Measurements from ENCODE around the gene XDH. TPM values are rescaled to one million over a fixed set of nuclear protein-coding genes. Genes with fewer than 3 reads are reported as not detected.

Gene XDH
- total RNA-seq, 4 donors from 2014 or later, result 0.76 to 2.1 (median 1.5) TPM

GRCh38 chr2:31415421-31415820 lies 879 bp upstream of the XDH start:
- Histone ChIP-seq H3K27me3 (no peaks in the 10 kb centered on the region), H3K4me3 (no peak overlapping the region), H3K9me3 (peaks cover 16% of the 10 kb centered on the region), H3K36me3 (no peaks in the 10 kb centered on the region), H3K4me1 (peaks cover 13% of the 10 kb centered on the region), H3K27ac (no peak overlapping the region)
- WGBS, result 54% methylated on average over 2 of the region's 2 CpGs
- TF ChIP-seq, protein P1, sequence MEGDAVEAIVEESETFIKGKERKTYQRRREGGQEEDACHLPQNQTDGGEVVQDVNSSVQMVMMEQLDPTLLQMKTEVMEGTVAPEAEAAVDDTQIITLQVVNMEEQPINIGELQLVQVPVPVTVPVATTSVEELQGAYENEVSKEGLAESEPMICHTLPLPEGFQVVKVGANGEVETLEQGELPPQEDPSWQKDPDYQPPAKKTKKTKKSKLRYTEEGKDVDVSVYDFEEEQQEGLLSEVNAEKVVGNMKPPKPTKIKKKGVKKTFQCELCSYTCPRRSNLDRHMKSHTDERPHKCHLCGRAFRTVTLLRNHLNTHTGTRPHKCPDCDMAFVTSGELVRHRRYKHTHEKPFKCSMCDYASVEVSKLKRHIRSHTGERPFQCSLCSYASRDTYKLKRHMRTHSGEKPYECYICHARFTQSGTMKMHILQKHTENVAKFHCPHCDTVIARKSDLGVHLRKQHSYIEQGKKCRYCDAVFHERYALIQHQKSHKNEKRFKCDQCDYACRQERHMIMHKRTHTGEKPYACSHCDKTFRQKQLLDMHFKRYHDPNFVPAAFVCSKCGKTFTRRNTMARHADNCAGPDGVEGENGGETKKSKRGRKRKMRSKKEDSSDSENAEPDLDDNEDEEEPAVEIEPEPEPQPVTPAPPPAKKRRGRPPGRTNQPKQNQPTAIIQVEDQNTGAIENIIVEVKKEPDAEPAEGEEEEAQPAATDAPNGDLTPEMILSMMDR (IDR thresholded peaks at IDR 0.05), result no peak
- TF ChIP-seq EP300 (IDR thresholded peaks at IDR 0.05) (no peak), POLR2AphosphoS5 (IDR thresholded peaks at IDR 0.05) (no peak), POLR2A (IDR thresholded peaks at IDR 0.05) (no peak)
- DNase-seq (ENCODE audit: low spot score in 2 of 2), result no peak

DNA sequence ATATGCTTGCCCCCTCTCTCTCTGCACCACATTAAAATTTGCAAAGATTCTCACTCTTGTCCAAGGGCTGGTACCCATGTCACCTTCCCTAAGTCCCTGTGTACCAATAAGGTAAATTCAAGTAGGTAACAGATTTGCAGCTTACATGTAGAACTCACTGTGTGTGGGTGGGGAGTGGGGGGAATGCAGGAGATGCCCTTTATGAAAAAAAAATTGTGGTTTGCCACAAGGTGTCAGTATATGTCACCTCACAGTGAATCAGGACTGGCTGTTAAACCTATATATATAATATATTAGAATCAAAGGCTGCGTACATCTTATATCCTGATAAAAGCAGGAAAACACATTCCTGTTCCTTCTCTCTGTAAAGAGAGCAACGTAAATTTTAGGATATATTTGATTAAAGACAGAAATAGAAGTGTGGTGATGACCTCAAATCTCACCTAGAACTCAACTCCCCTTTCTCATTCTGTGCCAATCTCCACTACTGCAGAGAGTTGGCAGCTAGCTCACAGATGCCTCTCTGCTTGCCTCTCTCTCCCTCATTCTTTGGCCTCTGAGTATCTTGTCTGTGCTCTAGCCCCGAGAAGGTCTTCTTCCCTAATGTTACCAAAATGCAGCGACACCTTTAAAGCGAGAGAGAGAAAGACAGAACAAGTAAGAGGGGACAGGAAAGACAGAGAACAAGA lies 536 bp downstream of the XDH start:
- Histone ChIP-seq H3K4me3 (no peak overlapping the region), H3K36me3 (no peaks in the 10 kb centered on the region), H3K9me3 (peaks cover 3% of the 10 kb centered on the region), H3K27me3 (no peaks in the 10 kb centered on the region), H3K27ac (no peak overlapping the region), H3K4me1 (peaks cover 13% of the 10 kb centered on the region)
- TF ChIP-seq, protein P1 (IDR thresholded peaks at IDR 0.05), result no peak
- no peak for TF ChIP-seq EP300 (IDR thresholded peaks at IDR 0.05)
- no peak for TF ChIP-seq POLR2AphosphoS5 (IDR thresholded peaks at IDR 0.05)
- no peak for TF ChIP-seq POLR2A (IDR thresholded peaks at IDR 0.05)
- WGBS, result 54% methylated on average over 5 of the region's 5 CpGs
- DNase-seq (ENCODE audit: low spot score in 2 of 2), result no peak

DNA sequence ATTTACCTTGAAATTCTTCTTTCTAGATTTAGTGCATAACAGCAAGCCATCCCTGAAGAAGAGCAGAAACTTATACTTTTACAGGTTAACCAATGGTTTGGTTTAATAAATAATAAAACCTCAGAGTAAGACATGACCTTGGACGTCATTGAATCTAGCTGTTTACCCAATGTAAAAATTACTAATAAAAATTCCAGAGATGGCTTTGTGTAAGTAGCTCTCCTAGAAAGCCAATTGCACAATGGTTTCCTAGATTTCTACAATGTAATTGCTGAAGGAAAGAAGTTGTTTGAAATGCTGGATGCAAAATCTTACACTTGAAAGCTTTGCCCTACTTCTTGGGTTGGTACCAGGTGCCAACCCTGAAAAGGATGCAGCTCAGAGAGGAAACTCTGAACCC lies 1.5 kb downstream of the XDH start:
- H3K27me3 ChIP-seq, result no peaks in the 10 kb centered on the region
- no peaks in the 10 kb centered on the region for H3K9me3 ChIP-seq
- H3K36me3 ChIP-seq, result no peaks in the 10 kb centered on the region
- TF ChIP-seq POLR2AphosphoS5 (IDR thresholded peaks at IDR 0.05) (no peak), EP300 (IDR thresholded peaks at IDR 0.05) (no peak), POLR2A (IDR thresholded peaks at IDR 0.05) (no peak)
- TF ChIP-seq, protein P1 (IDR thresholded peaks at IDR 0.05), result no peak
- no peak overlapping the region for H3K4me3 ChIP-seq
- H3K27ac ChIP-seq, result no peak overlapping the region
- DNase-seq (ENCODE audit: low spot score in 2 of 2), result no peak
- 54% methylated on average over 1 of the region's 1 CpG for WGBS
- H3K4me1 ChIP-seq, result peaks cover 13% of the 10 kb centered on the region

DNA sequence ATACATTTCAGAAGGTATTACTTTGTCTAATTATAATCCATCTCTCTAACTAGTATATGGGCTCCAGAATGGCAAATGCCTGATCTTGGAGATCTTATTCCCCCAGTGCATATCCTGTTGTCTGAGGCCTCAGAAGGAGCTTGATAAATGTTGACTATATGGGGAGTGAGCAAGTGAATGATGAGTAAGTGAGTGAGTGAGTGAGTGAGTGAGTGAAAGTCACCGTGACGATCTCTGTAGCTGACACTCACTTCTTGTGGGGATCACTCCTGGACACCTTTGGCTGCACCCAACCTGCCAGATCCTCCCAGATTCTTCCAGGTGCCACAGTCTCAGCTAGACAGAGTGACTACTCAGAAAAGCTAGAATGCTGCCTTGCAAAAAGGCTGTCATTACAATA lies 2.8 kb downstream of the XDH start:
- no peak overlapping the region for H3K27ac ChIP-seq

More for the DNA sequence above, 2.8 kb downstream of the XDH start:
- 77% methylated on average over 2 of the region's 2 CpGs for WGBS
- DNase-seq (ENCODE audit: low spot score in 2 of 2), result no peak
- H3K9me3 ChIP-seq, result no peaks in the 10 kb centered on the region
- no peaks in the 10 kb centered on the region for H3K27me3 ChIP-seq
- no peaks in the 10 kb centered on the region for H3K36me3 ChIP-seq
- peaks cover 13% of the 10 kb centered on the region for H3K4me1 ChIP-seq
- H3K4me3 ChIP-seq, result no peak overlapping the region
- TF ChIP-seq POLR2A (IDR thresholded peaks at IDR 0.05), result no peak
- TF ChIP-seq POLR2AphosphoS5 (IDR thresholded peaks at IDR 0.05), result no peak
- no peak for TF ChIP-seq EP300 (IDR thresholded peaks at IDR 0.05)
- TF ChIP-seq, protein P1 (IDR thresholded peaks at IDR 0.05), result no peak

Measured in suprapubic skin (tissue), 4 donors.